GM04504 (cell line): ENCODE results near the gene PDE9A.
"Not testable (repeated sequence)": the region's sequence is repeated elsewhere in the genome, so short reads cannot be mapped to it uniquely, and the experiment has no call there.

Source experiments
- DNase-seq: peaks from one replicate; pipeline ENCODE4 v3.0.0-alpha.2; 2012; ENCODE audit warnings: low read depth

PDE9A gene

GRCh38 chr21:42690586-42690985 lies 37.2 kb downstream of the PDE9A start:
- DNase-seq, result no peak

DNA sequence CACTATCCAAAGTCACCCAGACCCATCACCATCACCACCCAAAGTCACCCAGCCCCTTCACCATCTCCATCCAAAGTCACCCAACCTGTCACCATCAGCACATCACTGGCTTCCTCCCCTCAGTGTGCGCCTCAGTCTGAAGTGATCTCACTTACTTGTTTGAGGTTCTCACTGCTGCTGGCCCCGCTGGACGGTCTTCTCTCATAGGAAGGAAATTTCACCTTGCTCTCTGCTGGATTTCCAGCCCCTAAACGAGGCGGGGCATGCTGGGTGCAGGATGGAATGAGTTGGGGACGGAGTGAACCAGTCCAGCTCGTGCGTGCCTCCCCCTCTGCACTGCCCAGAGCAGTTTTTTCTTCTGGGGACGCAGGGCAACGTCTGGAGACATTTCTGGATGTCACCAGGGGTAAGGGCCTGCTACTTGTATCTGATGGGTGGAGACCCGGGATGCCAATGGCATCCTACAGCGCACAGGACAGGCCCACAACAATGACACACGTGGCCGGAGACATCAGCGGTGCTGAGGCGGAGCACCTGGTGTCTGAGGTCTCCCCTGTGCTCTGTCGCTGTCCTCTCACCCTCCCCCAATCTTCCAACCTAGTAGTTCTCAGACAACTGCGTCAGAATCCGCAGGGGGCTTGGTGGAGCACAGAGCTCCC lies 38.6 kb downstream of the PDE9A start:
- no peak for DNase-seq

DNA sequence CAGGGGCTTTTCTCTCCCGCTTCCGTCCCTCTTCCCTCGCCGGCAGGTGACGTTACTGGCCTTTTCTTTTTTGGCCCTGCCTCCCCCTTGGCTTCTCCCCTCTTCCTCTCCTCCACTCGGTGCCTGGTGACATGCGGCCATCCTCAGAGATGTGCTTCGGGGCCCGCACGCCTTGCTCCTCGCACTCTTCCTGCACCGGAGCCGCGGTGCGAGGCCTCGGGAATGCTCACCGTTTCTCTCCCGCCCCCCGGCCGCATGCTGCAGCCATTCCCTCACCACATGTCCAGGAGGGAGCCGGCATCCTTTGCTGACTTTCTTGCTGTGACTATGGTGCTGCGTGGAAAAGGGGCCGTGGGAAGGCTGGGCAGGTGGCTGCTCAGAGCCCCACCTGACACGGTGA lies 39.3 kb downstream of the PDE9A start:
- DNase-seq, result no peak

DNA sequence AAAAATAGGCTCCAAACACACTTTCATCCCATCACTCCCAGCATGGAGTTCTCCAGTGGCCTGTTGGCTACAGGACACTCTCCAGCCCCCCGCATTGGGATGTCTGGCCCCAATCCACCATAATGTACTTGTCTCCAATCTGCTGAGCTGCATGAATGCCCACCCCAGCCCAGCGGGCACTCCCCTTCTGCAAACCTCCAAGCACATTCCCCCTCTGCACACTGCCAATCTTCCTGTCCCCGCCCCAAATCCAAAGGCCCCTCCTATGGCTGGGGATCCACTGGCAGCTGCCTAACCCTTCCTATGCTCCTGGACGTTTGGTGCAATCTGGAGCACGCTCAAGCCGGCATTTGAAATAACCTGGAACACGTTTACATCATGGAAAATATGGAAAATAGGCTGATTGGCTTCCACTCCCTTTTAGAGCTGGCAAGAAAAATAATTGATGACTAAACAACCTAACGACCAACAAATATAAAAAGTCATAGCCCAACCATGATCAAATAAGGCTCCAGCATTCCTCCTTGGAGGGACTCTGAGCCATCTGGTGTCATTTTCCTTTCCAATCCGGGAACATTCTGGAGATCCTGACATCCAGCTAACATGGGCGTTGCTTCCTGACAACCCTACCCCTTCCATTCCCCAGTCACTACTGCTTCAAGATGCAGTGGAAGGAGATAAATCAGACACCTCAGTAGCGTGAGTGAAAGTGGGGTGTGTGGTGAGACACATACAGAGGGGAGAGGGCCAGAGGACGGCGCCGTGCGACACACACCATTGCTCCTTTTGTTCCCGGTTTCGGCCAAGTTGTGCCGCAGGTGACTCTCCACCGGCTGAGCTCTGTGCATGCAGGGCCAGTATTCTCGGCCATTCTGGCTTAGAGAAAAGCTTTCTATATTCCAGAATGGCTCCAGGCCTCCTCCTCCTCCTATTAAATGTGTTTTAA lies 41.6 kb downstream of the PDE9A start:
- no peak for DNase-seq

- DNase-seq, result no peak
Measured at GRCh38 chr21:42695697-42696380, 42.4 kb downstream of the PDE9A start.

GRCh38 chr21:42696501-42697040 lies 43.1 kb downstream of the PDE9A start:
- DNase-seq, result no peak

DNA sequence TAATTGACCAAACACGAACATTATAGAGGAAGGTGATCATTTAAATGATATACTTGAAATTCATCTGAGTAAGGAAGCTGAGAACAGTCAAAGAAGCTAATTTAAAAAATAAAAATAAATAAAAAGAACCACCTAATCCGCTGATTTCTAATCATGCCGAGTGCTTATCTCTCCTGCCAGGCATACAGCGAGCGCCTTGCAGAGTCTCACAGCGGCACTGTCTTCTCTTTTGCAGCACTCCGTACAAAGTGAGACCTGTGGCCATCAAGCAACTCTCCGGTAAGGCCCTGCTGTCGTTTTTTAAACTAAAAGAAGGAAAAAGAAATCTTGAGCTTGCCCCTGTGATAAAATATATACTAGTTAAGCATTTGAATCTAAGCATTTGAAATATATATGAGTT lies 45.3 kb downstream of the PDE9A start:
- DNase-seq, result no peak

DNA sequence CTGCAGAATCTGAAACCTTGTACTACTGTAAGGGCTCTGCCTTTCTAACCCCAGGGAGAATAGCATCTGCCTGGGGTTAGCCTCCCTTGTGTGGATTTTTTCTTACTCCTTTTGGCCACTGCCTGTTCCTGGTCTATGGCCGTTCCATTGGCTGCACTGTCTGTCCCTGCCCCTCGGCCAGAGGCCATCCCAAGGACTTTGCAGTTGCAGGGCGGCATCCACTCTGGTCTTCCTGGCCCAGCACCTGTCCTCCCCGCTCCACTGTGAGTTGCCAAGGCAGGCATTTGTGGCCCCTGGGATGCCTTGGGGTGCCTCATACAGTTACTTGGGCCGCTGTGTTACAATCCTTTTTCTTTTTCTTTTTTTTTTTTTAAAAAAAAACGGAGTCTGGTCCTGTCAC lies 45.8 kb downstream of the PDE9A start:
- DNase-seq, result no peak

GRCh38 chr21:42701706-42702456 lies 48.5 kb downstream of the PDE9A start:
- DNase-seq, result no peak

- no peak for DNase-seq
Measured at GRCh38 chr21:42702720-42703119, 49.3 kb downstream of the PDE9A start.

DNA sequence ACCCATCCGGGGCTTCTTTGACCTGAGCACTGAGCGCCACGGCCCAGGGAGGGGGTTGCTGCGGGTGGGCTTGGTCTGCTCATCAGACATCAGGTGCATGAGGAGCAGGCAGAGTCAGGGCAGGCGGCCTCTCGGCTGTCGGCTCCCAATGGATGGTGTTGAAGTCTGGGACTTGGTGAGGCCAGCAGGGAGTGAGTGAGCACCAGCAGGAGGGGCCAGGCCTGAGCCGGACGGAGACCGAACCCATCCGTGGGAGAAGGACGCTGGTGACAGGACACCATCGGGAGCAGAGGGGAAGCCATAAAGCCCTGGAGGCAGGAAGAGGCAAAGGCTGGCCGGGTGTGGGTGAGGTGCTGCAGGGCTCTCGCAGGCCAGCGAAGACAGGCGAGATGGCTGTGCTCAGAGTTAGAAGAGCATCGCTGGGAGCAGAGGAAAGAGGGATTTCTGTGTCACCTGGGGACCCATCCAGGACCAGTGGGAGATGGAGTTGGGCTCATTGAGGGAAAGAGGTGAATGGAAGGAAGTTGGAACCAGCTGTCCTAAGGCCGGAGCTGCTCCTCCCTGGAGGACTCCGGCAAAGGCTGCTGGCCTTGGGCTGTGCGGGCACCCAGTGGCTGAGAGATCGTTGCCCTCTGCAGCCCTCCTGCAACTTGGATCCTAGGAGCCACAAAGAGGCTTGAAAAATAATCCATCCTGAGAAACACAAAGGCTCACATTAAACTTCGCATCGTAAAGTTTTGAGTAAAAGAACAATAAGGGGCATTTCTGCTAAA lies 49.9 kb downstream of the PDE9A start:
- no peak for DNase-seq

- no peak for DNase-seq
Measured at GRCh38 chr21:42703965-42704364, 50.5 kb downstream of the PDE9A start.

- DNase-seq, result no peak
Measured at GRCh38 chr21:42704861-42705260, 51.4 kb downstream of the PDE9A start.

- no peak for DNase-seq
Measured at GRCh38 chr21:42705346-42705745, 51.9 kb downstream of the PDE9A start.

- DNase-seq, result no peak
Measured at GRCh38 chr21:42705746-42706374, 52.4 kb downstream of the PDE9A start.

GRCh38 chr21:42706765-42707164 lies 53.3 kb downstream of the PDE9A start:
- DNase-seq, result no peak

GRCh38 chr21:42707207-42707830 lies 53.9 kb downstream of the PDE9A start:
- DNase-seq, result no peak

DNA sequence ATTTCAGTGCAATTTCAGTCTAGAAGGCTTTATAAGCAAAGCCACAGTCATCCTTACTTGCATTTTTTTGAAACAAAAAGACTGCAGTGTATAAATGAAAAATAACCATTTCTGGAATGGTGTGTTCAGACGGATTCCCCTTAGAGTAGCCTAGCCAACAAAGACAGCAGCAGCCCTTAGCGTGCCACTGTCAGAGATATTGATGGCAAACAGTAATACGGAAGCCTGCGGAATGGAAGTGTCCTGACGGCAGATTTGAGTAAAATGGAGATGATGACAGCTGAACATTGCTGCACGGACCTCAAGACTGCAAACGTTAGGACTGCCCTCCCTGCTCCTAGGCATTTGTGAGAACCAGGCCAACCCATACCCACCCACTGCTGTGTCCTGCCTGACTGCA lies 54.7 kb downstream of the PDE9A start:
- DNase-seq, result no peak

DNA sequence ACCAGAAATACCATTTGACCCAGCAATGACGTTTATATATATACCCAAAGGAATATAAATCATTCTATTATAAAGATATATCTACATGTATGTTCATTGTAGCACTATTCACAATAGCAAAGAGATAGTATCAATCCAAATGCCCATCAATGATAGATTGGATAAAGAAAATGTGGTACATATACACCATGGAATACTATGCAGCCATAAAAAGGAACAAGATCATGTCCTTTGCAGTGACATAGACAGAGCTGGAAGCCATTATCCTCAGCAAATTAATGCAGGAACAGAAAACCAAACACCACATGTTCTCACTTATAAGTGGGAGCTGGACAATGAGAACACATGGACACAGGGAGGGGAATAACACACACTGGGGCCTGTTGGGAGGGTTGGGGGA lies 55.5 kb downstream of the PDE9A start:
- not testable (repeated sequence) for DNase-seq

DNA sequence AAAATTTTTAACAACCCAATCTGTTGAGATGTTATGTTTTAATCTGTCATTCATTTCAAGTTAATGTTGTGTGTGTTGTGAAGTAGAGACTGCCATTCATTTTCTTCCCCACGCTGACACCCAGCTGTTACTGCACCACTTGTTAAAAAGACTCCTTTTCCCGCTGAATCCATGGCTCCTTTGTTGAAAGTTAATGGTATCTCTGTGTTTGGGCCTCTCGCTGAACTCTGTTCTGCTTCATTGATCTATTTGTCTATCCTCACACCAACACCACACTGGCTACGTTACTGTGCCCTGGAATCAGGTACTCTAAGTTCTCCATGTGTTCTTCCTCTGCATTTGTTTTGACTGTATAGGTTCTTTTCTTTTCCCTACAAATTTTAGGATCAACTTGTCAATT lies 58.2 kb downstream of the PDE9A start:
- no peak for DNase-seq
